Spleen (tissue), 11 donors: ENCODE data around the gene CRYGN. TPM values are rescaled to one million over a fixed set of nuclear protein-coding genes. Genes with fewer than 3 reads are reported as not detected.

Source experiments
- DNase-seq: peaks from one replicate; pipeline ENCODE4 v3.0.0-alpha.2; 2020
- H3K27ac ChIP-seq, 8 donors: fragments of 200-600 bp; sonication (generic) in 7 of 8; 1 replicate in 4 of 8; 2 replicates in 4 of 8; pipeline versions ENCODE4 v1.5.0 to v1.8.0; 2016 to 2021; ENCODE audit warnings: inconsistent platforms in 4 of 8, mild to moderate bottlenecking in 4 of 8, moderate library complexity in 1 of 8
- H3K27me3 ChIP-seq, 7 donors: fragments of 200-600 bp; sonication (generic) in 6 of 7; replicated peaks in 1 of 7; 1 replicate in 4 of 7; 2 replicates in 3 of 7; pipeline versions ENCODE4 v1.5.0 to v1.8.0; 2016 to 2021; ENCODE audit warnings: inconsistent platforms in 3 of 7, mild to moderate bottlenecking in 1 of 7
- H3K36me3 ChIP-seq, 6 donors: fragments of 200-600 bp; sonication (generic) in 5 of 6; 1 replicate in 4 of 6; 2 replicates in 2 of 6; pipeline versions ENCODE4 v1.5.0 to v1.8.0; 2016 to 2021; ENCODE audit warnings: inconsistent platforms in 2 of 6
- H3K4me1 ChIP-seq, 6 donors: fragments of 200-600 bp; sonication (generic) in 5 of 6; 1 replicate in 3 of 6; 2 replicates in 3 of 6; pipeline versions ENCODE4 v1.5.0 to v1.8.0; 2016 to 2021; ENCODE audit warnings: inconsistent platforms in 3 of 6
- H3K4me3 ChIP-seq, 8 donors: fragments of 200-600 bp; sonication (generic) in 7 of 8; 1 replicate in 4 of 8; 2 replicates in 4 of 8; pipeline versions ENCODE4 v1.5.0 to v1.8.0; 2016 to 2021; ENCODE audit warnings: inconsistent platforms in 4 of 8, mild to moderate bottlenecking in 4 of 8, moderate library complexity in 2 of 8
- H3K9me3 ChIP-seq, 8 donors: fragments of 200-600 bp; sonication (generic) in 7 of 8; 1 replicate in 4 of 8; 2 replicates in 4 of 8; pipeline versions ENCODE4 v1.5.0 to v1.8.0; 2016 to 2021; ENCODE audit warnings: inconsistent platforms in 4 of 8
- CTCF ChIP-seq, 11 experiments: fragments of 200-600 bp in 7 of 11; fragments of 450-650 bp in 4 of 11; sonication (generic) in 4 of 11; IDR thresholded peaks in 8 of 11; conservative IDR thresholded peaks in 3 of 11; 1 replicate in 7 of 11; 2 replicates in 4 of 11; pipeline versions ENCODE4 v1.4.0 to v1.8.0; 2016 to 2021; ENCODE audit warnings: antibody characterized with exemption in 11 of 11, inconsistent platforms in 4 of 11, mild to moderate bottlenecking in 1 of 11
- POLR2A ChIP-seq, 3 donors: fragments of 450-650 bp; IDR thresholded peaks; one replicate each; pipeline ENCODE4 v1.5.1; 2017; ENCODE audit warnings: antibody characterized with exemption in 3 of 3, mild to moderate bottlenecking in 1 of 3
- POLR2AphosphoS5 ChIP-seq, 3 donors: sonication (generic); formaldehyde crosslinking; IDR thresholded peaks; one replicate each; pipeline ENCODE4 v1.5.1; 2017; ENCODE audit warnings: antibody characterized with exemption in 3 of 3
- WGBS, 5 donors: extraction: QIAGEN DNeasy Blood & Tissue Kit in 3 of 5; methylation state at CpG; one replicate each; pipeline versions ENCODE4 v1.1.5 to v1.1.7; 2013 to 2018; 5-methylcytosine and 5-hydroxymethylcytosine counted together
- intact Hi-C: fragments of 100-400 bp; cut with DNase I; formaldehyde crosslinking; loops from one replicate; pipeline ENCODE4 v1.15.0; 2023; ENCODE audit warnings: low total_unique reads
- polyA plus RNA-seq, 3 donors: library from polyadenylated mRNA; stranded (reverse); fragments of 200-250 nt; gene quantifications; one replicate each; pipeline ENCODE4 v1.2.1, GENCODE V29; 2013
- total RNA-seq, 7 donors: library from RNA; depleted of rRNA in 3 of 7; stranded (reverse); fragments of >200 nt in 3 of 7; fragmentation: NEBNext Ultra II Directional in 4 of 7; extraction: Animal tissue kit (Norgen Biotek cat#: 25700) in 4 of 7; gene quantifications; one replicate each; pipeline versions ENCODE4 v1.1.0 to v1.2.1, GENCODE V29; 2016 to 2021
- donor health status: healthy with polysubstance abuse.
- donor health status: DM: no; HTN: no; CAD: no; lungs with moderate emphysema.
- donor health status: DM: no; HTN: no; CAD: no.
- donor health status: Bipolar disorder and iron deficiency.
- donor health status: healthy.
- donor health status: DM: no; HTN: no; CAD: no.
- donor health status: DM: yes; HTN: yes; CAD: no.

CRYGN gene
- total and polyA plus RNA-seq, 10 donors = 0.17 to 2.5 (median 0.32) TPM; not detected in 1

- Histone ChIP-seq H3K4me1 (peaks cover 0 to 21% (median 8%) of the 10 kb centered on the region in 6 donors), H3K36me3 (no peaks in the 10 kb centered on the region), H3K27me3 (peaks cover 0 to 9% (median 0%) of the 10 kb centered on the region in 7 donors), H3K4me3 (no peak overlapping the region), H3K9me3 (no peaks in the 10 kb centered on the region), H3K27ac (no peak overlapping the region)
- DNase-seq = peak; percentile 41
- WGBS, 5 donors = 89 to 94% (median 91%) methylated on average over 9 of the region's 9 CpGs
- TF ChIP-seq POLR2AphosphoS5 (IDR thresholded peaks at IDR 0.05) = no peak
- no peak for TF ChIP-seq POLR2A (IDR thresholded peaks at IDR 0.05)
- TF ChIP-seq CTCF (IDR thresholded peaks at IDR 0.05 in 8 of 11, conservative IDR thresholded peaks at IDR 0.05 in 3 of 11) = no peak
- intact Hi-C loops = loop anchor here (5.0 kb wide), 2 partner anchors 83 to 133 kb away; no protein-coding TSS in a partner anchor
Observed at GRCh38 chr7:151449990-151450389, 10.0 kb upstream of the CRYGN start.

GRCh38 chr7:151448261-151449252, 8.6 kb upstream of the CRYGN start:
- Histone ChIP-seq H3K4me1 (peaks cover 0 to 21% (median 8%) of the 10 kb centered on the region in 6 donors), H3K4me3 (peak overlapping the region; percentile 30 to 70 (median 50)), H3K27me3 (peaks cover 0 to 9% (median 0%) of the 10 kb centered on the region in 7 donors), H3K36me3 (no peaks in the 10 kb centered on the region), H3K9me3 (no peaks in the 10 kb centered on the region), H3K27ac (peak overlapping the region; percentile 35 to 83 (median 72))
- intact Hi-C loops = loop anchor here (5.0 kb wide), 2 partner anchors 81 to 131 kb away; no protein-coding TSS in a partner anchor
- DNase-seq = peak; percentile 90
- TF ChIP-seq POLR2AphosphoS5 (IDR thresholded peaks at IDR 0.05) = peak in 2 of 3 donors; percentile 49 to 62
- TF ChIP-seq CTCF (IDR thresholded peaks at IDR 0.05 in 8 of 11, conservative IDR thresholded peaks at IDR 0.05 in 3 of 11) = peak; percentile 67 to 93 (median 87)
- TF ChIP-seq POLR2A (IDR thresholded peaks at IDR 0.05) = no peak
- WGBS, 5 donors = 3 to 6% (median 4%) methylated on average over 45 to 61 of the region's 61 CpGs

- Histone ChIP-seq H3K27ac (peak overlapping the region in 7 of 8 donors; percentile 35 to 83 (median 69)), H3K4me1 (peaks cover 0 to 21% (median 8%) of the 10 kb centered on the region in 6 donors), H3K9me3 (no peaks in the 10 kb centered on the region), H3K36me3 (no peaks in the 10 kb centered on the region), H3K27me3 (peaks cover 0 to 9% (median 0%) of the 10 kb centered on the region in 7 donors), H3K4me3 (peak overlapping the region; percentile 30 to 70 (median 50))
- intact Hi-C loops = loop anchor here (5.0 kb wide), 2 partner anchors 81 to 131 kb away; no protein-coding TSS in a partner anchor
- DNase-seq = no peak
- TF ChIP-seq POLR2A (IDR thresholded peaks at IDR 0.05) (no peak), CTCF (IDR thresholded peaks at IDR 0.05 in 8 of 11, conservative IDR thresholded peaks at IDR 0.05 in 3 of 11) (no peak), POLR2AphosphoS5 (IDR thresholded peaks at IDR 0.05) (no peak)
- WGBS, 5 donors = 53 to 70% (median 65%) methylated on average over 26 of the region's 26 CpGs
Observed at GRCh38 chr7:151447901-151448260, 7.9 kb upstream of the CRYGN start.

- Histone ChIP-seq H3K36me3 (no peaks in the 10 kb centered on the region), H3K4me3 (no peak overlapping the region), H3K9me3 (no peaks in the 10 kb centered on the region), H3K4me1 (peaks cover 0 to 21% (median 8%) of the 10 kb centered on the region in 6 donors), H3K27ac (no peak overlapping the region), H3K27me3 (peaks cover 0 to 9% (median 0%) of the 10 kb centered on the region in 7 donors)
- no peak for TF ChIP-seq POLR2A (IDR thresholded peaks at IDR 0.05)
- TF ChIP-seq POLR2AphosphoS5 (IDR thresholded peaks at IDR 0.05) = no peak
- TF ChIP-seq CTCF (IDR thresholded peaks at IDR 0.05 in 8 of 11, conservative IDR thresholded peaks at IDR 0.05 in 3 of 11) = no peak
- DNase-seq = peak; percentile 64
- intact Hi-C loops = loop anchor here (5.0 kb wide), 2 partner anchors 80 to 130 kb away; no protein-coding TSS in a partner anchor
- 96 to 97% (median 96%) methylated on average over 18 of the region's 18 CpGs for WGBS, 5 donors
Observed at GRCh38 chr7:151447312-151447711, 7.4 kb upstream of the CRYGN start.
